ENCODE results near the gene HDAC4. TPM values are rescaled to one million over a fixed set of nuclear protein-coding genes. Genes with fewer than 3 reads are reported as not detected.

HDAC4 gene
- total RNA-seq, 1 donor from 2014 or later = 29.4 TPM

GRCh38 chr2:239155806-239156480 lies 244.9 kb downstream of the HDAC4 start:
- no peak for DNase-seq (ENCODE audit: low read depth)

GRCh38 chr2:239154971-239155805 lies 245.6 kb downstream of the HDAC4 start:
- DNase-seq (ENCODE audit: low read depth) = no peak

GRCh38 chr2:239153806-239154591 lies 246.8 kb downstream of the HDAC4 start:
- no peak for DNase-seq (ENCODE audit: low read depth)

GRCh38 chr2:239152916-239153305 lies 247.9 kb downstream of the HDAC4 start:
- no peak for DNase-seq (ENCODE audit: low read depth)

- DNase-seq (ENCODE audit: low read depth) = no peak
These were observed 248.4 kb downstream of the HDAC4 start for GRCh38 chr2:239152239-239152915.

- no peak for DNase-seq (ENCODE audit: low read depth)
These were observed 249.4 kb downstream of the HDAC4 start for GRCh38 chr2:239151201-239152131.

- DNase-seq (ENCODE audit: low read depth) = no peak
These were observed 250.5 kb downstream of the HDAC4 start for GRCh38 chr2:239150125-239151011.

GRCh38 chr2:239149501-239149900 lies 251.3 kb downstream of the HDAC4 start:
- DNase-seq (ENCODE audit: low read depth) = no peak

GRCh38 chr2:239148495-239149200 lies 252.2 kb downstream of the HDAC4 start:
- no peak for DNase-seq (ENCODE audit: low read depth)

- DNase-seq (ENCODE audit: low read depth) = no peak
These were observed 253.4 kb downstream of the HDAC4 start for GRCh38 chr2:239147376-239147775.

- DNase-seq (ENCODE audit: low read depth) = no peak
These were observed 254.1 kb downstream of the HDAC4 start for GRCh38 chr2:239146741-239147181.

- DNase-seq (ENCODE audit: low read depth) = no peak
These were observed 254.7 kb downstream of the HDAC4 start for GRCh38 chr2:239146011-239146641.

- no peak for DNase-seq (ENCODE audit: low read depth)
These were observed 255.2 kb downstream of the HDAC4 start for GRCh38 chr2:239145601-239146000.

- no peak for DNase-seq (ENCODE audit: low read depth)
These were observed 255.7 kb downstream of the HDAC4 start for GRCh38 chr2:239145106-239145505.

- no peak for DNase-seq (ENCODE audit: low read depth)
These were observed 256.2 kb downstream of the HDAC4 start for GRCh38 chr2:239144713-239144999.

GRCh38 chr2:239143858-239144712 lies 256.7 kb downstream of the HDAC4 start:
- DNase-seq (ENCODE audit: low read depth) = peak; percentile 7

- DNase-seq (ENCODE audit: low read depth) = no peak
These were observed 258.0 kb downstream of the HDAC4 start for GRCh38 chr2:239142806-239143205.

- DNase-seq (ENCODE audit: low read depth) = no peak
These were observed 258.5 kb downstream of the HDAC4 start for GRCh38 chr2:239142296-239142695.
